HG03135 (cell line): ENCODE measurements around the gene NRSN2.
"Not testable (repeated sequence)": the region's sequence is repeated elsewhere in the genome, so short reads cannot be mapped to it uniquely, and the experiment has no call there.

Experiments used
- ATAC-seq: cut with Tn5 transposase; IDR thresholded peaks from one replicate; pipeline ENCODE4 v1.9.1; 2021; ENCODE audit warnings: mild to moderate bottlenecking, moderate library complexity; ENCODE audit not compliant: unreplicated experiment

The NRSN2 gene

GRCh38 chr20:353166-353565 lies 6.3 kb downstream of the NRSN2 start:
- no peak for ATAC-seq

- no peak for ATAC-seq
These were observed 7.5 kb downstream of the NRSN2 start for GRCh38 chr20:354298-354977.

GRCh38 chr20:356154-356553 lies 9.2 kb downstream of the NRSN2 start:
- ATAC-seq: not testable (repeated sequence)

- ATAC-seq: no peak
These were observed 9.8 kb downstream of the NRSN2 start for GRCh38 chr20:356745-357144.

GRCh38 chr20:358891-359555 lies 12.1 kb downstream of the NRSN2 start:
- no peak for ATAC-seq

GRCh38 chr20:361561-361960 lies 14.7 kb downstream of the NRSN2 start:
- ATAC-seq: peak; percentile 59

GRCh38 chr20:362271-363254 lies 15.7 kb downstream of the NRSN2 start:
- no peak for ATAC-seq

GRCh38 chr20:363319-364078 lies 16.6 kb downstream of the NRSN2 start:
- ATAC-seq: no peak

GRCh38 chr20:364905-365794 lies 18.2 kb downstream of the NRSN2 start:
- ATAC-seq: no peak

- no peak for ATAC-seq
These were observed 19.3 kb downstream of the NRSN2 start for GRCh38 chr20:366041-366718.

- no peak for ATAC-seq
These were observed 20.0 kb downstream of the NRSN2 start for GRCh38 chr20:366719-367485.

GRCh38 chr20:367486-367887 lies 20.6 kb downstream of the NRSN2 start:
- no peak for ATAC-seq

- ATAC-seq: no peak
These were observed 22.0 kb downstream of the NRSN2 start for GRCh38 chr20:368915-369314.

- ATAC-seq: no peak
These were observed 23.3 kb downstream of the NRSN2 start for GRCh38 chr20:370151-370600.

- no peak for ATAC-seq
These were observed 24.3 kb downstream of the NRSN2 start for GRCh38 chr20:370977-371754.

- no peak for ATAC-seq
These were observed 25.0 kb downstream of the NRSN2 start for GRCh38 chr20:371755-372542.
